NCI-H1092 treated with DMSO at 0.1 percent for 48 hours (cell line): ENCODE results near the gene FXN.
"Not testable (repeated sequence)": the region's sequence is repeated elsewhere in the genome, so short reads cannot be mapped to it uniquely, and the experiment has no call there.

ENCODE experiments used
- DNase-seq: peaks from one replicate; lab custom pipeline; 2025; lab: John Stamatoyannopoulos, UW

Gene FXN

DNA sequence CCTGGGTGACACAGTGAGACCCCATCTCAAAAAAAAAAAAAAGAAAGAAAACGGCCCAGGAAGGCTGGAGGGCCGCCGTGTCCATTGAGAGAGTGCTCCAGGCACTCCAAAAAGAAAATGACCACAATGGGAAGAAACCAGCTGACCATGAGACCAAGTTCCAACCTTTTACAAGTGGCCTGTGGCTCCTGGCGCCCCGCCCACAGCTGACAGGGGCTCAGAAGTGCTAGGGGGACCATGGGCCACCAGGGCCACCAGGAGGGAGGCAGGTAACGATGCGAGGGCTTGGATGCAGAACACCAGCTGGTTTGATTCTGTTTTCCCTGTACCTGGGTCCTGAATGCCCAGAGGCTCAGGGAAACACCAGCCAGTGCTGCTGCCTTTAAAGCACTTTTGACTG lies 34.6 kb downstream of the FXN start:
- no peak for DNase-seq

DNA sequence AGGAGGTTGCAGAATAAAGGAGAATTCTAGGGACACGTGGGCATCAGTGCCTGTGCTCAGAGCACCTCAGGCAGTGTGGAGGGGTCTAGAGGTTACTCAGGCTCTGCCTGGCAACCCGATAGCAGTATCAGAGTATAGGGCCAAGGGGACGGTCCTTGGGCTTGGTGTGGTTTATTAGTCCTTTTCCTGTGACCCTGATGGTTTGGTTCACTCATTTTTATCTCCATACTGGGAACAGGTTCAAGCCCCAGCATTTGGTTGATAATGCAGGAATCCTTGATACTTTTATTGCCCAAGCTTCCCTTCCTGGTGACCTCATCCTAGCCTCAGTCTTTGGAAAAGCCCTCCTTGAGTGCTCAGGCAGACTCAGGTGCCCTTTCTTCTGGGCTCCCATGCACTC lies 35.5 kb downstream of the FXN start:
- DNase-seq = no peak

DNA sequence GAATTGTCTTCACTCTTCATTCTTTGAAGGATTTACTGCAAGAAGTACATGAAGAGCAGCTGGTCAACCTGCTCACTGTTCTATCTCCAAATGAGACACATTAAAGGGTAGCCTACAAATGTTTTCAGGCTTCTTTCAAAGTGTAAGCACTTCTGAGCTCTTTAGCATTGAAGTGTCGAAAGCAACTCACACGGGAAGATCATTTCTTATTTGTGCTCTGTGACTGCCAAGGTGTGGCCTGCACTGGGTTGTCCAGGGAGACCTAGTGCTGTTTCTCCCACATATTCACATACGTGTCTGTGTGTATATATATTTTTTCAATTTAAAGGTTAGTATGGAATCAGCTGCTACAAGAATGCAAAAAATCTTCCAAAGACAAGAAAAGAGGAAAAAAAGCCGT lies 37.6 kb downstream of the FXN start:
- no peak for DNase-seq

DNA sequence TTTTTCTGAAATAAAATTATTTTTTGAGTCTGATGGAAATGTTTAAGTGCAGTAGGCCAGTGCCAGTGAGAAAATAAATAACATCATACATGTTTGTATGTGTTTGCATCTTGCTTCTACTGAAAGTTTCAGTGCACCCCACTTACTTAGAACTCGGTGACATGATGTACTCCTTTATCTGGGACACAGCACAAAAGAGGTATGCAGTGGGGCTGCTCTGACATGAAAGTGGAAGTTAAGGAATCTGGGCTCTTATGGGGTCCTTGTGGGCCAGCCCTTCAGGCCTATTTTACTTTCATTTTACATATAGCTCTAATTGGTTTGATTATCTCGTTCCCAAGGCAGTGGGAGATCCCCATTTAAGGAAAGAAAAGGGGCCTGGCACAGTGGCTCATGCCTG lies 39.2 kb downstream of the FXN start:
- DNase-seq = no peak

DNA sequence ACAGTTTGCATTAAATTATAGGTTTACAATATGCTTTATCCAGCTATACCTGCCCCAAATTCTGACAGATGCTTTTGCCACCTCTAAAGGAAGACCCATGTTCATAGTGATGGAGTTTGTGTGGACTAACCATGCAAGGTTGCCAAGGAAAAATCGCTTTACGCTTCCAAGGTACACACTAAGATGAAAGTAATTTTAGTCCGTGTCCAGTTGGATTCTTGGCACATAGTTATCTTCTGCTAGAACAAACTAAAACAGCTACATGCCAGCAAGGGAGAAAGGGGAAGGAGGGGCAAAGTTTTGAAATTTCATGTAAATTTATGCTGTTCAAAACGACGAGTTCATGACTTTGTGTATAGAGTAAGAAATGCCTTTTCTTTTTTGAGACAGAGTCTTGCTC lies 41.0 kb downstream of the FXN start:
- DNase-seq = no peak

DNA sequence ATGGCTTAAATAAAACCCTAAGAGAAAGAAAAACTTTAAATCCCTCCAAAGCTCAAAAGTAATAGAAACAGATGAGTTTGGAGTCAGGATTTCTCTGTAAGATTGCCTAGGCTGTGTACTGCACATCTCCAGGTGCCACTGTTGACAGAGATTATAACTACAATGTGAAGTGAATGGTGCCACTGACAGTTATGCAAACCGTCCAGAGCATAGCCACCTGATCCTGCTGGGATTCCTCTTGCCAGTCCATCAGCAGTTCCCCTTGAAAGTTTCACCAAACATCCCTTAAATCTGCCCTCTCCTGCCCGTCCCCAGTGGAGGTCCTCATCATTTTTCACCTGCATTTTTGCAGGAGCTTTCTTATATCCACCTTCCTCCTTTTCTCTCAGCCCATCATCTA lies 42.5 kb downstream of the FXN start:
- DNase-seq = no peak

DNA sequence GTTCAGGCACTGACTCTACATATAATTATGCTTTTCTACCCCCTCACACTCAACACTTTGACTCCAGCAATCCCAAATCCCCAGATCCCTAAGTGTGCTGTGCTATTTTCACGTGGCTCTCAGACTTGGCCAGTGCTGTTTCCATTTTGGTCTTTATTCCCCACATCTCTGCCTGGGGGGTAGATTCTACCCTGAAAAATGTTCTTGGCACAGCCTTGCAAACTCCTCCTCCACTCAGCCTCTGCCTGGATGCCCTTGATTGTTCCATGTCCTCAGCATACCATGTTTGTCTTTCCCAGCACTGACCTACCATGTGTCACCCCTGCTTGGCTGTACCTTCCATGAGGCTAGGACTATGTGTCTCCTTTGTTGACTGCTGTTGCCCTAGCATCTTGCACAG lies 43.0 kb downstream of the FXN start:
- no peak for DNase-seq

DNA sequence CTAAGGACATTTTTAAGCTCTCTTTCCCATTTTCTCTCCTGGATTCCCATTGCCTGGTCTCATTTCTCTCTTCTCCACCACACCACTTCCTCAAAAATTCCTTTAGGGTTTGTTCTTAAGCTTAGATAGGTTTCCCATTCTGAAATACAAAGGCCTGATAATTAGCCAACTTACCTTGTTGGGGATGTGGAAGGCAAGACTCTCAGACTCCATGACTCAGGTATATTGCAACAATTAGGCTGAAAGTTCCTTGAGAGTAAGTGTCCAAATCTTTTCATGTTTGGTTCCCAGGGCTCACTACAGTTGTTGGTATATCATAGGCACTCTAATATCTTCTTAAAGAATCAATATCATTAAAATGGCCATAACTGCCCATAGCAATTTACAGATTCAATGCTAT lies 43.6 kb downstream of the FXN start:
- no peak for DNase-seq

DNA sequence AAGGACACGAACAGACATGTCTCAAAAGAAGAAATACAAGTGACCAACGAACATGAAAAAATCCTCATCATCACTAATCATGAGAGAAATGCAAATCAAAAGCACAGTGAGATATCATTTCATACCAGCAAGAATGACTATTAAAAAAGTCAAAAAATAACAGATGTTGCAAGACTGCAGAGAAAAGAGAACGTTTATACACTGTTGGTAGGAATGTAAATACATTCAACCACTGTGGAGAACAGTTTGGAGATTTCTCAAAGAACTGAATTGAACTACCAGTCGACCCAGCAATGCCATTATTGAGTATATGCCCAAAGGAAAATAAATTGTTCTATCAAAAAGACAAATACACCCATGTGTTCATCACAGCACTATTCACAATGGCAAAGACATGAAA lies 45.7 kb downstream of the FXN start:
- no peak for DNase-seq

DNA sequence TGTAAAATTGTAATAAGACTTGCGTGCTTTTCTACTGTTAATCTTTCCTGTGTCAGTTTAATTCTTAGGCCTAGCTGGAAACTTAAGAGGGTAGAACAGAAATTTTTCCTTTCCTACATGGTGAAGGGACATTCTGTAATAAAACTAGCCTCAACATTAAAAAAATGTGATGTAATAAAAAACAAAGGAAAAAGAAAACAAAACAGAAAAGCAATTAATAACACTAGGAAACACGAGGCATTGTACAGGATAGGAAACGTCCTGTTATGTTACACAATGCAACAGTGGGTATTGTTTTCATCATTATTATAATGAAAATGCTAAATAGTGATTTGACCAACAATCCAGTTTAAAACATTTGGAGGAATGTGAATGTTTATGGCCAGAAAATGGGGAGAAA lies 47.8 kb downstream of the FXN start:
- no peak for DNase-seq

DNA sequence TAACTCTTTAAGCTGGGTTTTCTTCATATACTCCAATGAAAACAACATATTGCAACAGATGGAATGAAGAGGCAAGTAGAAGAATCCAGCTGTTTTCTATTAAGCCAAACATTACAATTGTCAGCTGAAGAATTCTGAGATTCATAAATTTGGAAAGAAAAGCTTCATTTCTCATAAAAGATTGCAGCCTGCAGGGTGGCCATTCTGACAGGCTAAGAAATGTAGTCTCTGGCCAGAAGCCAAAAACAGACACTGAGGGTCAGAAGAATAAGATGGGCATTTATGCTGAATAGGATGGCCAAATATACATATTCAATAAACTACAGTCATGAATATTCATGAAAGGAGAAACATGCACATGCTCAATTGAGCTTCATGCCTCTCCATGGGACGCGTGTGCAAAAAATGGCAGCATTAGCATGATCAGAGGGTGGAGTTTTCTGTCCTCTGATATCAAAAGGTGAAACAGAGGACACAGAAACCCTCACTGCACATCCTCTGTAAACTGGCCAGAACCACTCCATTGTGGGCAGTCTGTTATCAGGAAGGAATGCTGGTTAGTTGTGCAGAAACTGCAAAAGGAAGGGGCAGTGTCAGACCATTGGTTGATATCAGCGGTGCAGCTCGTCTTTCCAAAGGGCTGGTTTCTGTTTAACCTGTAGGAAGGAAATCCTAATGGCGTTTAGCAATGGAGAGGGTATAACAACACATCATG lies 50.2 kb downstream of the FXN start:
- DNase-seq = no peak

DNA sequence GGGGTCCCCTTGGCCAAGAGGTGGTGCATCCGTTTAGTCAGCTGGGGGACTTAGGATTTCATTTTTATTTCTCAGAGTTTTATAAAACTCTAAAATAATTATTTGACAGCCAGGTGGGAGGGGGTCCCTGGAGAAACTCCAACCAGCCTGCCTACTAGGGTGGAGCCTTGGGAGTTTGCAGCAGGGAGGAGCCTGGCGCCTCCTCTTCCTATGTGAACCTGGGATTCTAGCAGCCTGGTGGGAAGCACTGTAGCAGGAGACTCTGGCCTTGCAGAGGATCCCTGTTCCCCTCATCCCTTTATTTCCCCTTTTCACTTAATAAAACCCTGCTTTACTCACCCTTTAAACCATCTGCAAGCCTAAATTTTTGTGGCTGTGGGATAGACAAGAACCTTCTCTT lies 50.8 kb downstream of the FXN start:
- DNase-seq = no peak

DNA sequence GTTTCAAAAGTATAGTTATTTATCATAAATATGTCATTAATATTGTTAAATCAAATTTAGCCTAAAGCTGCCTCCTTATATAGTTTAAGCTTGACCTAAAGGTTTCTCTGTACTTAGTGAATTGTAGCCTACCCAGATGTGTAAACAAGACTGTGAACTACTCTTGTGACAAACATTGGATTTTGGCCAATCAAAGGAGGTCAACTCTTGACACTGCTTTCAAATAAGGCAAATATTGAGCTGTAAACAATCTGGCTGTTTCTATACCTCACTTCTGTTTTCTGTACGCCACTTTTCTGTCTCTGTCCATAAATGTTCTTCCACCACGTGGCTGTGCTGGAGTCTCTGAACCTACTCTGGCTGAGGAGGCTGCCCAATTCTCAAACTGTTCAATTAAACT lies 51.2 kb downstream of the FXN start:
- no peak for DNase-seq

DNA sequence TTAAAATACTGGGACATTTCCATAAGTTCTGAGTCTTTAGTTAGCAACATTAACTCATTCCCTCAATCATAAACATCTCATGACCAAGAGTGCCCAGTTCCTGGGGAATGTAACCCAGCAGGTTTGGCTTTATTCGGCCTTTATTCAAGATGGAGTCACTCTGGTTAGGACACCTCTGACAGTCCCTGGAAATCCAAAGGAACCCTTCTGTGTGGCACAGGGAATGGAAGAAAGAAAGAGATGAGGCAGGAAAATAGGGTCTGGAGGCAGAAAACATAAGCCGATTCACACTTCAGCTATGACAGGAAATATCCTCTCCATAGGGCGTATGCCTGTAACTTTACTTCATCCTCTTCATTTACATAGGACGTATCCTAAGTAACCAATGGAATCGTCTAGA lies 53.5 kb downstream of the FXN start:
- no peak for DNase-seq

DNA sequence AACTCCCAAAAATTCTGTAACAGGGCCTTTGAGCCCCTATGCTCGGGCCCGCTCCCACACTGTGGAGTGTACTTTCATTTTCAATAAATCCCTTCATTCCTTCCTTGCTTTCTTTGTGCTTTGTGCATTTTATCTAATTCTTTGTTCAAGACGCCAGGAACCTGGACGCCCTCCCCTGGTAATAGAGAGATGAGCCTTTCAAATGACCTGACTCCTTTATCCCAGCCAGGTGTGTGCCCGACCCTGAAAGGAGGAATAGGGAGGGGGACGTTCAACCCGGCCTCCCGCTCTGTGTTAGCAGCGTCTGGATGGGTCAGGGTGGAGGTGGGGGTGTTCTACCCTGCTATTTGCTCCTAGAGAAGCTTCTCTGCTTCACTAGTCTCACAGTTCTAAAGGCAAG lies 53.9 kb downstream of the FXN start:
- no peak for DNase-seq

DNA sequence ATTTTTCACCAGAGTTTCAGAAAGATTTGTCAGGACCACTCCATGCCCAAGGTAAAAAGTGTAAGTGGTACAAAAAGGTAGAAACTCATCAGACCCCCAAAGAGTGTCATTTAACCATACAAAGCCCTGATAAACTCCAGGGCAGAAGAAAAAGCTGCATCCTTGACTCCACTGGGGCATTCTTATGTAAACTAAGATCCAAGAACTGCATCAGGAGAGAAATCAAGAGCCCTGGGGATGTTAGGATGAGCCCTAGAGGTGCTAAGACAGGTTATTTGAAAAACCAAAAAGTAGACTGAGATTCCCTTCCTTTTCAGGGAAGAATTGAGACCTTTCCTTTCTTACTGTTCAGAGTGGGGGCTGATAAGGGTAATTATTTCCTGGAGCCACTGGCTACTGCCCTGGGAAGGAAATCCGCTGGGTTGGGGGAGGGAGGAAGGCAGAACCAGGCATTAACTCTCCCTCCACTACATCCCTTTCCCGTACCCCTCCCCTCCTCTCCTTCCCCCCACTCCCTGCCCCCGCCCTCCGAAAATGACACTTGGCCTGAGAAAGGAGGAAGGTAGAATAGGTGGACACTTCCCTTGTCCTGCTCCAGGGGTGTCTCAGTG lies 54.7 kb downstream of the FXN start:
- no peak for DNase-seq

DNA sequence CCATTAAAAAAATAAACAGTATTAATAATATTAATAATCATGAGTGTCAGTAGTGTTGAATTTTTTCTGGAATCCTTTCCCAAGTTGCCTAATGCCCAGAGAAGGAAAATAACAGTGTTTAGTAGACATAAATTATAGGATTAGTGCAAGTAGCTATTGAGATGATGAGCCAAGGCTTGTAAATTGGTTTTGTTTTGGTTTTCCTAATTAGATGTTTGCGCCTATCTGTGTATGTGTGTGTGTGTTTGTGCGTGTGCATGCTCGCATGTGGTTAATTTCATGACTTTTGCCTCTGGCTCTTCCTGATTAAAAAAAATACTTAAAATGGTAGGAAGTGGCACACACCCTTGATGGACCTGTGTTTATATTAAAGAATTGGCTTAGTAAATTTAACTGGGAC lies 55.4 kb downstream of the FXN start:
- DNase-seq = no peak

DNA sequence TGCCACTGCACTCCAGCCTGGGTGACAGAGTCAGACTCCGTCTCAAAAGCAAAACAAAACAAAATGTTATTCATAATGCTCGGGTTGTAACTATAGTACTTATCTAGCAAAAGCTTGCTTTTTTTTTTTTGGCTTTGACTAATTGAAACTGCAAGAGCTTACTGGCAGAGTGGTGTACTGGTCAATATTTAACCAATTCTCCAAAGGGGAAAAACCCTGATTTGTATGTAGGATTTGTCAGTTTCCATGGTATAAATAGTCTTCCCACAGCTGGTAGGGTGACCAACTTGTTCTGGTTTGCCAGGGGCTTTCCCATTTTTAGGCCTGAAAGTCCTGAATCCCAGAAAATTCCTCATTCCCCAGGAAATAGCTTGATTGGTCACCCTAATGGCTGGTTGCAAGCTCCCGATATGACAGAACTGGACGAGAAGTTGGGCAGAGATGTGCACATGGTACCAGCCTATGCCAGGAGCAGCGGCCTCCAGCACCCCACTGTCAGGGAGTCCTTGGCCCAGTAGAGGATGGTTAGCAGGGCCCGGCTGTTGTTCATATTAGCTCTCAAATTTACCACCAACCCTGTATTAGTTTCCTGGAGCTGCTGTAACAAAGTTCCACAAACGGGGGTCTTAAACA lies 58.0 kb downstream of the FXN start:
- no peak for DNase-seq

DNA sequence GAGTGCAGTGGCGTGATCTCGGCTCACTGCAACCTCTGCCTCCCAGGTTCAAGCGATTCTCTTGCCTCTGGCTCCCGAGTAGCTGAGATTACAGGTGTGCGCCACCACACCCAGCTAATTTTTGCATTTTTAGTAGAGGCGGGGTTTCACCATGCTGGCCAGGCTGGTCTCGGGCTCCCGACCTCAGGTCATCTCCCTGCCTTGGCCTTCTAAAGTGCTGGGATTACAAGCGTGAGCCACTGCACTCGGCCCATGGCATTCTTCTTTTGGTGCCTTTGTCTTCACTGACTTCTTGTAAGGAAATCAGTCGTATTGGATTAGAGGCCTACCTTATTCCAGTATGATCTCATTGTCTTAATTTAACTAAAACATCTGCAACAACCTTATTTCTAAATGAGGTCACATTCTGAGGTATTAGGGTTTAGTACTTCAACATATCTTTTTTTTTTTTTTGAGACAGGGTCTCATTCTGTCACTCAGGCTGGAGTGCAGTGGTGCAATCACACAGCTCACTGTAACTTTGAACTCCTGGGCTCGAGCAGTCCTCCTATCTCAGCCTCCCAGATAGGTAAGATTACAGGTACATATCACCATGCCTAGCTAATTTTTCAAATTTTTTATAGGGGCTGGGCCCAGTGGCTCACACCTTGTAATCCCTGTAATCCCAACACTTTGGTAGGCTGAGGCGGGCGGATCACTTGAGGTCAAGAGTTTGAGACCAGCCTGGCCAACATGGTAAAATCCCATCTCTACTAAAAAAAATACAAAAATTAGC lies 59.0 kb downstream of the FXN start:
- DNase-seq = not testable (repeated sequence)

DNA sequence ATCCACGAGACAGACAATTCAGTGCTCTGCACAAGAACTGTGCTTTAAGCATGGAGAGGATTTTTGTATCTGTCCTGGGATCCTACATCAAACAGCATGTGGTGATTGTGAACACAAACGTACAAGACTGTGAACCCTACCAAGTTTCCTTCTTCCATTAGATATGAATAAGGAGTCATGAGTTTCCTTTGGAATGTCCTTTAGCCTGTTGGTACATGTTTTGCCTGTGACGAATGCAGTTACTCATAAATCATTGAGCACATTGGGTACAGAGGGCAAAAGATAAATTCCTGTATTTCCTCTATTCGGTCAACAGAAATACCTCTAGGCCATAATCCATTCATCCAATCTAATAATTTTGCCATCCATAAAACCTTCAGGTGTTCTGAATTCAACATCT lies 61.5 kb downstream of the FXN start:
- DNase-seq = no peak

DNA sequence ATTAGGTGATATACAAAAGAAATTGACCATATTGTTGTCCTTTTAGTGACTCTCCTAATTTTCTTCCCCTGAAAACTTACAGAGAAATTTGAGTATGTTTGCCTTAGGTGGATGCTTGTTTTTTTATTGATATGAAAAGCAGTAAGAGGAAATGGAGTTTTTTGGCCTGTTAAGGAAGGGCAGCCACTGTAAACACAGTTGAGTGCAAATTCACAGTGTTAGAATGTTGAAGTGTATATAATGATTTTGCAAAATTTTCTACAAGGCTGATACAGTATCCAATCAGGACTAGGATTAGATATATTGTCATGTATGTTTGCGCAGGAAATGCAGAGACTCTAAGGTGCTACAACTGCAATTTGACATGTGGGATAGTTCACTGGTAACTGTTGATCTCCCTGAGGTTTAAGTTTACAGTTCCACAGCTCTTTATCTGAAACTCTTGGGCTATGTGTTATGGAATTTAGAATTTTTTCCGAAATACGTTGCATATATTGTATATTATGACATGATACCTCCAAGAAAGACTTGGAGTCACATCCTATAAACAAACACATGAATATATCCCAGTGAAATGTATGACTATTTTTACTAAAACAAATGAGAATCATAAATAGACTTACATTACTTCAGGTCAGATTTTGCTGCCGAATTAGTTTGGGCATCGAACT lies 62.5 kb downstream of the FXN start:
- DNase-seq = no peak

DNA sequence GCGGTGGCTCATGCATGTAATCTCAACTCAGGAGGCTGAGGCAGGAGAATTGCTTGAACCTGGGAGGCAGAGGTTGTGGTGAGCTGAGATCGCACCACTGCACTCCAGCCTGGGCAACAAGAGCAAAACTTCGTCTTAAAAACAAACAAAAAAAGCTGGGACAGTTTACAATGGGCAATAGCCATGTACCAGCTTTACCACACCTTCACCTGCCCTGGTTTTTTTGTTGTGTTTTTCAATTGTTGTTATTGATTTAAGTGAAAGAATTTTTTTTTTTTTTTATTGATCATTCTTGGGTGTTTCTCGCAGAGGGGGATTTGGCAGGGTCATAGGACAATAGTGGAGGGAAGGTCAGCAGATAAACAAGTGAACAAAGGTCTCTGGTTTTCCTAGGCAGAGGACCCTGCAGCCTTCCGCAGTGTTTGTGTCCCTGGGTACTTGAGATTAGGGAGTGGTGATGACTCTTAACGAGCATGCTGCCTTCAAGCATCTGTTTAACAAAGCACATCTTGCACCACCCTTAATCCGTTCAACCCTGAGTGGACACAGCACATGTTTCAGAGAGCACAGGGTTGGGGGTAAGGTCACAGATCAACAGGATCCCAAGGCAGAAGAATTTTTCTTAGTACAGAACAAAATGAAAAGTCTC lies 67.9 kb downstream of the FXN start:
- DNase-seq = not testable (repeated sequence)
